HCEC 1CT (cell line): ENCODE measurements around the gene METAP2.
"Not testable (repeated sequence)": the region's sequence is repeated elsewhere in the genome, so short reads cannot be mapped to it uniquely, and the experiment has no call there.

Experiments used
- DNase-seq: peaks from one replicate; pipeline ENCODE4 v3.0.0-alpha.2; 2017

Gene METAP2

DNA sequence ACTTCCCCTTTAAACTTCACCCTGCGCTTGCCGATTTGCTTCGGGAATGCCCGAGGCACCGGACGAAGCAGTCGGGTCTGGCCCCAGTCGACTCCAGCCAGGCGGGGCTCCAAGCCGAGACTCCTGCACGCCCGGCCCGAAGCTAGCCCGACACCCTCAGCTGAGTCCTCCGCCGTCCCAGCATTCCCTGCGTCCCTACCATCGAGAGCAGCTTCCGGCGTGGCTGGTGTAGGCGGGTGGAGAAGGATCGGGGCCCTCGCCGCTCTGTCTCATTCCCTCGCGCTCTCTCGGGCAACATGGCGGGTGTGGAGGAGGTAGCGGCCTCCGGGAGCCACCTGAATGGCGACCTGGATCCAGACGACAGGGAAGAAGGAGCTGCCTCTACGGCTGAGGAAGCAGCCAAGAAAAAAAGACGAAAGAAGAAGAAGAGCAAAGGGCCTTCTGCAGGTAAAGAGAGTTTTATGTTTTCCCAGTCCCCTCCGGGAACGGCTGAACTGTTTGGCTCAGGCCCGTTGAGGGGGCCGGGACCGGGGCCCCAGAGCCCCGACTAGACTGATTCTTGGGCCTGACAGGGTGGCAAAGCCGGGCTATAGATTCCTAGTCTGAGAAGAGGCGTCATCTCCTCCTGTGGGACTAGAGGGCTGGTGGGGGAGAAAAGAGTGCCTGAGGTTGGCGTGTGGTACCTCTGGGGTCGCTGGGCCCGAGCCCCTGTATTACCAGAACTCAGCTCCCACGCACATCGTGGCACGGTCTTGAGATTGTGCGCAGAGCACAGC lies at the start of gene METAP2:
Gene METAP2 (plus strand): TSS at position 269 of the 776 bp plus-strand sequence. CDS start 28 bp downstream, at position 297.
- peak; percentile 97 for DNase-seq

DNA sequence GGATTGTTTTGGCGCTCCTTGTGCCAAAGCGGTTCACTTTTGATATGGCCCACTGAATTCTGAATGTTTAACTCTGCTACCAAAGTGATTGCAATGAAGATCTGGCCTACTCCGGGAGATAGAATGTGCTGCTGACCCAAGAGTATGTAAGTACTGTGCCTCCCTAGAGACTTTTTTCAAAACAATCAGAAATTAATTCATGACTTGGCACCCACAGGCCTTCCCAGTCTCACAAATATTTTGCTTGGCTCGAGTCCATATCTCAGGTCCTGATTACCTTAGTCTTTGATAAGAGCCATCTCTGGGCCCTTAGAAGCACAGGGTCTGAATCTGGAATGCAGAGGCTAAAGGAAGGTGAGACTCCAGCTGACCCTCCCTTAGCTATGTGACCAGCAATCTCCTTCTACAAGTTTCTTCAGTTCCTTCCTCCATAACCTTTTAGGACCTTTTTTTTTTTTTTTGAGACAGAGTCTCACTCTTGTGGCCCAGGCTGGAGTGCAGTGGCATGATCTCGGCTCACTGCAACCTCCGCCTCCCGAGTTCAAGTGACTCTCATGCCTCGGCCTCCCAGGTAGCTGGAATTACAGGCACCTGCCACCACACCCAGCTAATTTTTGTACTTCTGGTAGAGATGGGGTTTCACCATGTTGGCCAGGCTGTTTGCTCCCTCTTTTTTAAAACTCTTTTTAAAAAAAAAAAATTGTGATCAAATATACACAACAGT lies 49.5 kb upstream of the METAP2 start:
- no peak for DNase-seq

DNA sequence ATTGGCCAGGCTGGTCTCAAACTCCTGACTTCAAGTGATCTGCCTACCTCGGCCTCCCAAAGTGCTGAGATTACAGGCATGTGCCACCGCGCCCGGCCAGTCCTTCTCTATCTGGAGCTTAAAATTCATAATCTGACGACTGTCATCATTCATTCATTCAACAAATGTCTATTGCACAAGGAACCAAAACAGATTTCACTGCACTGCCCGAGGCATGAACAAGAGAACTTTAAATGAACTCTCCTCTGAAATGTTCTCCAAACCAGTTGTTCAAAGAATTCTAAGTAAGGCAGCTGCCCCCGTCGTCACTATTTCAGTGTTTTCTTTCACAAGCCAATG lies 44.8 kb upstream of the METAP2 start:
- DNase-seq, result no peak

DNA sequence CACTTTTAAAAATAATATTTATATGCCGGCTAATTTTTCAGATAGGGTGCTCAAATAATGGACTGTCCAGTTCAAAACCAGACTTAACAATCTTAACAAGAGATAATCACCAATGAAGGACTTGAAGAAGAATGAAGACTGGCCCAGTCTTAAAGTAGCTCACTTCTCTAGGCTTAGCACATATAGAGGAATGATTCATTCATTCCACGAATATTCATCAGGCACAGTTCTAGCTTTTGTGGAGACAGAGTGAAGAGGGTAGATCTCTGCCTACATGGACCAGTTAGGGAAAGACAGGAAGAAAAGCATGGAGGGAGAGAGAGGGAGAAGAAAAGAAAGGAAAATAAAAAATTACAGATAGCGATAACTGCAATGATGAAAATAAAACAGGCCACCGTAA lies 42.8 kb upstream of the METAP2 start:
- DNase-seq, result no peak

DNA sequence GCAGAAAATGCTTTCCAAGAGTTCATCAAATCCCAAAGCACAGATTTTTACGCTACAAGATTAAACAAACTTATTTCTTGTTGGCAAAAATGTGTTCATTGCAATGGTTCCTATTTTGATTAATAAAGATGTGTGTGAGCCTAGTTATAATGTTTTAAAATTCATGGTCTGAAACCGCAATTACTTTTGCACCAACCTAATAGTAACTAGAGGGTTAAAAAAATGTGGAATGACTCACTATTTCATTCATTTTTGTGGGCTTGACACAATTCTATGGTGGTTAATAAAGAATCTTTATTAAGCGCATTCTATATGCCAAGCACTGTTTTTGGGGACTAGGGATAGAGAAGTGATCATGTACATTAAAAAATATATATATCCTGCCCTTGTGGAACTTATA lies 38.6 kb upstream of the METAP2 start:
- no peak for DNase-seq

DNA sequence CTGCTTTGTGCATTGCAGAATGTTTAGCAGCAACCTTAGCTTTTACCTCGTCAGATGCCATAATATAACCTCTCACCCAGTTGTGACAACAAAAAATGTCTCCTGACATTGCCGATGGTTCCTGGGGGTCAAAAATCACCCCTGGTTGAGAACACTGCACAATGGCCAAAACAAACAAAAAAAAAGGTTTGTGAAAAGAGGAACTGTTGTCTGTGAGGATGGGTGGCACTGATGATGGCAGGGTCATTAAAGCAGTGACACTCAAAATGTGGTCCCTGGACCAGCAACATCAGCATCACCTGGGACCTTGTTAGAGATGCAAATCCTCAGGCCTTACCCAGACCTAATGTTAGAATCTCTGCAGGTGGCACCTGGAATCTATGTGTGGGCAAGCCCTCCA lies 36.4 kb upstream of the METAP2 start:
- DNase-seq, result no peak

DNA sequence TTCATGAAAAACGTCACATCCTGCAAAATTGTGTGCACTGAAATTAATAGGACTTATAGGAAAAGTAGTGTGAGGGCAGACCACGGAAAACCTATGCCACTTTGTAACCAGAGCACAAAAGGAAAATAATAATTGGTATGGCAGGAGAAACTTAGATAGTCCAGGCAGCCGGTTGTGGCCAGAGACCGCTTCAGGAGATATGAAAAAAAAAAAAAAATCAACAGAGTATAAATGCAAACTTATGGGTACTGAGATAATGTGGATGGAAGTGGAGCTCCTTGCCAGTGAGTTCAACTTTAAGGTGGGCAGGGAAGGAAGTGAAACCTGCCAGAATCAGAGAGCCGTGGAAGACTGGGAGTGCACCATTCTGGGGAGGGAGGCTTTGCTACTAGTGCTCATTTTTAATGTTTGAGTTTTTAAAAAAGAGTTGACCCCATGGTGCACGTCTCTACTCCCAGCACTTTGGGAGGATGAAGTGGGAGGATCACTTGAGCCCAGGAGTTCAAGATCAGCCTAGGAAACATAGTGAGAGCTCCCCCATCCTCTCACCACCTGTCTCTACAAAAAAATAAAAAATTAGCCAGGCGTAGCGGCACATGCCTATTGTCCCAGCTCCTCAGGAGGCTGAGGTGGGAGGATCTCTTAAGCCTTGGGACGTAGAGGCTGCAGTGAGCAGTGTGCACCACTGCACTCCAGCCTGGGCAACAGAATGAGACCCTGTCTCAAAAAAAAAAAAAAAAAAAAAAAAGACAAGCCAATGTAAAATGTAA lies 34.3 kb upstream of the METAP2 start:
- DNase-seq, result no peak

DNA sequence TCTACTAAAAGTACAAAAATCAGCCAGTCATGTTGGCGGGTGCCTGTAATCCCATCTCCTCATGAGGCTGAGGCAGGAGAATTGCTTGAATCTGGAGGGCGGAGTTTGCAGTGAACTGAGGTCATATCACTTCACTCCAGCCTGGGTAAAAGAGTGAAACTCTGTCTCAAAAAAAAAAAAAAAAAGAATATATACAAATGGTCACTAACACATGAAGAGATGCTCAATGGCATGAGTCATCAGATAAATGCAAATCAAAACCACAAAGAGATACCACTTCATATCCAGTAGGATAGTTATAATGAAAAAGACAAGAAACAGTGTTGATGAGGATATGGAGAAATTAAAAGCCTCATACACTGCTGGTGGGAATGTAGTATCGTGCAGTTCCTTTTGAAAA lies 33.6 kb upstream of the METAP2 start:
- peak; percentile 41 for DNase-seq

DNA sequence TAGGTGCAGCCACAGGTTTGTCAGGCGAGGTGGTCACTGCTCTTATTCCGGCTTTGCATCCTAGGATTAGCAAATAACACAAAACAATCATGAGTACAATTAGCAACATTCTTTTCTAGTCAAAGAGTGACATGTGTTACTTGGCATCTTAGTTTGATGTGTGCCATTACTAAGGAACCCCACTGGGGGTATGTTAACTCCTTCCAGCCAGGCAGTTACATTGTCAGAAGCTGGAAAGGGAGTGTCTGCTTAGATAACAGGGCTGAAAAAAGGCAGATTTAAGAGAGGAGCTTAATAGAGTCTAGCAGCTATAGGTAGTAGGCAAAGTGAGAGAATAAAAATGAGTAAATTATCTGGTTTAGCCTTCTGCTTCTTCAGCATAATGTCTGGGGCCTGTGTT lies 30.5 kb upstream of the METAP2 start:
- DNase-seq, result no peak

DNA sequence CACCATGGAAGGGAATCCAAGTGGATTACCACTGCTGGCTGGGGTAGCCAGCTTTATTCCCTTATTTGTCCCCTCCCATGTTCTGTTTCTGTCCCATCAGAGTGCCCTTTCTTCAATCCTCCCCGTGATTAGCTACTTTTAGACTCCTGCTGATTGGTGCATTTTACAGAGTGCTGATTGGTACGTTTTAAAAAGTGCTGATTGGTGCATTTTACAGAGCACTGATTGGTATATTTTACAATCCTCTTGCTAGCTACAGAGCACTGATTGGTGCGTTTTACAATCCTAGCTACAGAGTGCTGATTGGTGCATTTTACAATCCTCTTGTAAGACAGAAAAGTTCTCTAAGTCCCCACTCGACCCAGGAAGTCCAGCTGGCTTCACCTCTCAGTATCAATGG lies 28.9 kb upstream of the METAP2 start:
- DNase-seq, result not testable (repeated sequence)

DNA sequence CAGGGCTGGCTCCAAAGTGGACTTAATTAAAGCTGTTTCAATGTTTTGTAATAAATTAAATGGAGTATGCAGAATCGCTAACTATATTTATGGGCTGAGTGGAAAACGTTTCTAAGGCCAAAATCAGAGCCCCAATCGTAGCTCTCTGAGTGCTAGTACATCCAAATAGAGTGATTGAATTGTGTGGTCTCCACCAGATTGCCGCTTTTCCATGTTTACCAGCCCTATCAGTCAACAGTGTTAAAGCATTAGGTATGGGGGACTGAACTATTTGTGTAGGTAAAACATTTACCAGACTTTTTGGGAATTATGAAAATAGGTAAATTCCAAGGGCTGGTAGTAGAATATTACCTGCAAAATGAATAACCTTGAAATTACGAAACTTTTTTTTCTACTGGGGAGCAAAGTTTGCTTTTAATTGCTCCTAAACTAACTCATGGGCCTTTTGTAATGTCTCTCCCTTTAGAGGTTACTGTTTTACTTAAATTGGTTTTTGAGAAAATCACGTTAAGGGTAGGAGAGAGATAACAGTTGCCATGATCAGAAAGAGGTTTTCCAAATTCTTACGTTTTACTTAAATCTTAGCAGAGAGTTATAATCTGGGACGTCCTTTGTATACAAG lies 28.0 kb upstream of the METAP2 start:
- no peak for DNase-seq

DNA sequence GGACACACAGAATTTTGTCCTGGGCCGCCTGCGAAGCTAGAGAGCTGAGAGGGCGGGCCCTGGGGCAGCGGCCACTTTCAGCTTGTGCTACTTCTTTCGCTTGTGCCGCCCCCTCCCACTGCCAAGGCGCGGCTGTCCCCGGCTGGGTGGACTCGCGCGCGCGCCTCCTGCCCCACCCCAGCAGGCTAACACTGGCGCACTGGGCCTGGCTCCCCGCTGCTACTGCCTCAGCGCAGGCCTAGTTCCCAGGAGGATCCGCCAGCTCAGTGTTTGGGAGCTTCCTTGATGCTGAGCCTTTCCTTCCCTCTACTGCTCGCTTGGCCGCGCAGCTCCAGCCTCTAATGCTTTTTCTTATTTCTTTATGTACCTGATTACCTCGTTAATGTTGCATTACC lies 27.4 kb upstream of the METAP2 start:
- no peak for DNase-seq

DNA sequence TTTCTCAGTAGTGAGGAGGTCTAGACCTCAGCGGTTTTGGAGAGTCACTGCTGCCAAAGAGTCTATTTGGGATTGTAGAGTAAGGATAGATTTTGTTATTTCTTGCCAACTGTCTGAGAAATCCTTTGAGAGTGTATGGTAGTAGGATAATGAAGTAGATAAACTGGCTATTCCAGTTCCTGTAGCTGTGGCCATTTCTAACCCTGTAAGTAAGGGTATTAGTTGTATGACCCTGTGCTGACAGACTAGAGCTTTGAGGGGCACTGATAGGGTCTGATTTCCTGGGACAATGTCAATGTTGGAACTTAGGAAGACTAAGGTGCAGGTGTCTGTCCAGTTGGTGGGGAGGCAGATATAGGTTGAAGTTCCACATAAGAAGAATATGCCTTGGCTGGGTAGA lies 24.3 kb upstream of the METAP2 start:
- DNase-seq, result not testable (repeated sequence)

DNA sequence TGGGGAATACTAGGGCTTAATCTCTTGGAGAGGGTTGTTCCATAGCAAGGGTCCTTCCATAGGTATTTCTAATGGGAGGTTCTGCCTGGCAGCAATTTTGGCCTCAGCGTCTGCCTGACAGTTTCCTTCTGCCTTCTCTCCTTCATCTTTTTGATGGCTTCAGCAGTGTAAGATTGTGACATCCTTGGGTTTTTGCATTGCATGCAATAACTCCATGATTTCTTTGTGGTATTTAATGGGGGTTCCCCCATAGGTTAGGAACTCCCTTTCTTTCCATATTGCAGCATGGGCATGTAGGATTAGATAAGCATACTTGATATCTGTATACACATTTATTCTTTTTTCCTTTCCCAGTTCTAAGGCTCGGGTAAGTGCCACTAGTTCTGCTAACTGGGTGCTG lies 21.5 kb upstream of the METAP2 start:
- not testable (repeated sequence) for DNase-seq

DNA sequence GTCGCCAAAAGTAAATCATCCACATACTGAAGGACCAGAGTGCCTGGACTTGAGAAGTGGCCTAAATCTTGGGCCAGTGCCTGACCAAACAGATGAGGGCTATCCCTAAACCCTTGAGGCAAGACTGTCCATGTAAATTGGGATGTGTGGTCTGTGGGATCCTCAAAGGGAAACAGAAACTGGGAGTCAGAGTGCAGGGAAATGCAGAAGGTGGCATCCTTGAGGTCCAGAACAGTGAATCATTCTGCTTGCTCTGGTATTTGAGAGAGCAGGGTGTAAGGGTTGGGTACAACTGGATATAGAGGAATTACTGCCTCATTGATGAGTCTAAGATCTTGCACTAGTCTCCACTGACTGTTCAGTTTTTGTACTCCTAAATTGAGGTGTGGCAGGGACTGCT lies 20.1 kb upstream of the METAP2 start:
- not testable (repeated sequence) for DNase-seq

DNA sequence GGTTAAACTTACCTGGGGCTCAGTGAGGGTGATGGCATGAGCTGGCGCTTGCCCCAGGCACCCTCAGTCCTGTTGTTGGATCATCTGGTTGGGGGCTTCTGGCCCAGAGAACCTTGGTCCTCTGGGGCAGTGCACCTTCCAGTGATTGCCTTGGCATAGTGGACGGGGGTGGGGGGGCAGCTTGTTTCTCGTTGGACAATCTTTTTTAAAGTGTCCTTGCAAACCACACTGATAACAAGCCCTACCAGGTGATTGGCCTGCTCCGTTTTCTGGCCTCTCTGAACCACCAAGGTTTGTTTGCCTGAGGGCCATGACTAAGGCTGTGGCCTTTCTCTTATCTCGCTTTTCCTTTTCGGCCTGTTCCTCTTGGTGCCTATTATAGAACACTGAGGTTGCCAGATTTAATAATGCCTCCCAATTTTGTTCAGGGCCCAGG lies 19.2 kb upstream of the METAP2 start:
- DNase-seq, result not testable (repeated sequence)

DNA sequence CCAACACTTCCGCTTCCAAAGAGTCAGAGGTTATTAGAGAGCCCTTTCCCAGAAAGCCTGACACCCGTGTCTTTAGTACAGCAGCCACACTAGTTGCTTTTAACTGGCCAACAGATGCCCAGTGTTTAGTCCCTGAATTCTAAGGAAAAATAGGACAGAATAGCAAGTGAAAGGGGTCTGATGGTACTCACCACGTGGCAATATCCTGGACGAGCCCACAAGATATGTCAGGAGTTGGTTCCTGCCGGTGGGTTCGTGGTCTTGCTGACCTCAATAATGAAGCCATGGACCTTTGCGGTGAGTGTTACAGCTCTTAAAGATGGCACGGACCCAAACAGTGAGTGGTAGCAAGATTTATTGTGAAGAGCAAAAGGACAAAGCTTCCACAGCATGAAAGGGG lies 16.3 kb upstream of the METAP2 start:
- not testable (repeated sequence) for DNase-seq

DNA sequence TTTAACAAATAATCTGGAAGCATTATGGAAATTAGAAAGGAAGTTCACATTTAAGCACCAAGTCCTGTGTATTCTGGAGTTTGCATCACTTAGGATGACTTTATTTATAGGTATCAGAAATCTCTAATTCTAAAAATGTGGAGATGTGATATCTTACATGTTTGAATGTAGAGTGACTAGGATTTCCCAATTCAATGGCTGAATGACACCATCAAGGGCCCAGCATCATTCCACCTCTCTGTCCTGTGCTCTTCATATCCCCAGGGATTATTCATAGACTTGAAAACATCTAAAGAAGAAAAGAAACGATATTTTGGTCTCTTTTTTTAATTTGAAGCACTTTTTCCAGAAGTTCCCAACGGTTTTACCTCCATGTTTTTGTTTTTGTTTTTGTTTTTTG lies 15.2 kb upstream of the METAP2 start:
- no peak for DNase-seq

DNA sequence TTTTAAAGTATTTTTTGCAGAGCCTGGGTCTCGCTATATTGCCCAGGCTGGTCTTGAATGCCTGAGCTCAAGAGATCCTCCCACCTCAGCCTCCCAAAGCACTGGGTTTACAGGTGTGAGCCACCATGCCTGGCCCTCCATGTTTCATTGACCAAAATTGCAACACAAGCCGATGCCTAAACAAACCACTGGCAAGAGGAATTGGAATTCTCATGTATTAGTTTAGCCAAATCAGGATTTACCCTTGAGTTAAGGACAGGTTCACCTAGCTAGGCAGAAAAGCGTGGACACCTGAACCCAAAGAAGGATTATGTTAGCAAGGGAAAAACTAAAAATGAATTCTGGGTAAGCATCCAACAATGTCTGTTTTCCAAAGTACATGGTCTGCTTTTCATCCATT lies 14.6 kb upstream of the METAP2 start:
- DNase-seq, result no peak

DNA sequence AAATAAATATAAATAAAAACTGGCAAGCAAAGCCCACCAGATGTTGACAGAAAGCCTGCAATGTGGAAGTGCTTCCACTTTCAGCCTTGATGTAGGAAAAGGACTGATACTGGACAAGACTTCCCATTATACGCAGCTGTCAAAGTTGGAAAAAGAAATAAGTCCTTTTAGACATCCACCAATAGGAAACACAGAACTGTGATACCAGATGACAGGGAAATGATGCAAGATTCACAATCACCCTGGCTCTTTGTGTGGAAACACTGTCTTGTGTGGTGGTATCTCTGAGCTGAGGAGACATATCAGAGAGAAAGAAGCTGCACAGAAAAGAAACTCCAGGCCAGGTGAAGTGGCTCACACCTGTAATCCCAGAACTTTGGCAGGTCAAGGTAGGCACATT lies 13.8 kb upstream of the METAP2 start:
- no peak for DNase-seq

DNA sequence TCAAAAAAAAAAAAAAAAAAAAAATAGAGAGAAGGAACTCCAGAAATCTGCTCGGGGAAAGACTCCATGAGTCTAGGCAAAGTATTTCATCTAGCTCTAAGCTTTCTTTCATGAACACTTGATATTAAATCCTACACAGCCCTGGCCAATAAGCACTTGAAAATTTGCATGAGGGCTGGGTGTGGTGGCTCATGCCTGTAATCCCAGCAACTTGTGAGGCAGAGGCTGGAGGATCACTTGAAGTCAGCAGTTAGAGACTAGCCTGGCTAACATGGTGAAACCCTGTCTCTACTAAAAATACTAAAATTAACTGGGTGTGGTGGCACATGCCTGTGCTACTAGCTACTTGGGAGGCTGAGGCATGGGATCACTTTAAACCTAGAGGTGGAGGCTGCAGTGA lies 13.1 kb upstream of the METAP2 start:
- DNase-seq, result no peak

DNA sequence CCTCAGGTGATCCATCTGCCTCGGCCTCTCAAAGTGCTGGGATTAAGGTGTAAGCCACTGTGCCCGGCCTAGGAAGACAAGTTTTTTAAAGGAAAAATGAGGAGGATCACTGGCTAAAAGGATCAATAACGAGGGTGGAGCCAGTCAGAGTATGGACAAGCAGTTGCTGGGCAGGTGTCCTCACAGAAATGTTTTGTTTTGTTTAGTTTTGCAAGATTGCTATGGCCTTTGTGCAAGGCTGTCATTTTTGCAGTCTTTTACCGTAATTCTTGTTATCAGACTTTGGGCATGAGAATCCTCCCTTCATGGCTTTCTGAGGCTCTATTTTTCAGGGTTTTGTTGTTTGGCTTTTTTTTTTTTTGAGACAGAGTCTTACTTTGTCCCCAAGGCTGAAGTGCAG lies 11.9 kb upstream of the METAP2 start:
- no peak for DNase-seq

DNA sequence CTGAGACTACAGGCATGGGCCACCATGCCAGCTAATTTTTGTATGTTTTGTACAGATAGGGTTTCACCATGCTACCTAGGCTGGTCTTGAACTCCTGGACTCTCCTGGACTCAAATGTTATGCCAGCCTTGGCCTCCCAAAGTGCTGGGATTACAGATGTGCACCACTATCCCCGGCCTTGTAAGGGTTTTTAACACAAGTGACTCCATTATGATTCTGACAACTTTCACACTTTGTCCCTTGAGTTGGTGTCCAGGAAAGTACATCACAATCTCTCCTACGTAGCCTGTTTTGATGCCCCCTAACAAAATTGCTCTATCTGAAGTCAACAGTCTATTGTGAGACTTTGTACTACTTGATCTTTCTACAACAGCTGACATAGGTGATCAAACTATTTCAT lies 11.4 kb upstream of the METAP2 start:
- DNase-seq, result no peak
